Right lobe of liver (tissue), 4 donors: ENCODE results near the gene DNASE1.

Experiments
- CTCF ChIP-seq, 4 donors: fragments of 200-600 bp in 3 of 4; fragments of 450-650 bp in 1 of 4; IDR thresholded peaks; one replicate each; pipeline versions ENCODE4 v1.5.1 to v1.8.0; 2016 to 2022; ENCODE audit warnings: antibody characterized with exemption in 4 of 4, mild to moderate bottlenecking in 2 of 4
- POLR2A ChIP-seq: fragments of 450-650 bp; IDR thresholded peaks from one replicate; pipeline ENCODE4 v1.6.1; 2017; ENCODE audit warnings: antibody characterized with exemption, mild to moderate bottlenecking
- donor health status: DM: no; HTN: no; CAD: no.
- donor health status: DM: no; HTN: no; CAD: no.
- donor health status: DM: no; HTN: yes; CAD: no.

GRCh38 chr16:3607634-3608033 is 46.9 kb upstream of the DNASE1 start:
- no peak for TF ChIP-seq POLR2A
- no peak for TF ChIP-seq CTCF (IDR thresholded peaks at IDR 0.05)
